Ishikawa (cell line): Measurements from ENCODE around the gene DOK1.

Experiments used
- CEBPB ChIP-seq: IDR thresholded peaks from 2 replicates; pipeline ENCODE4 v1.6.1; 2012
- CREB1 ChIP-seq: IDR thresholded peaks from 2 replicates; pipeline ENCODE4 v1.6.1; 2012; ENCODE audit warnings: low read depth
- EGR1 ChIP-seq: IDR thresholded peaks from 2 replicates; pipeline ENCODE4 v1.6.1; 2012
- EP300 ChIP-seq: IDR thresholded peaks from 2 replicates; pipeline ENCODE4 v1.6.1; 2012; ENCODE audit warnings: borderline replicate concordance
- FOXM1 ChIP-seq: IDR thresholded peaks from 2 replicates; pipeline ENCODE4 v1.6.1; 2012; ENCODE audit warnings: low read depth, borderline replicate concordance
- NFIC ChIP-seq: IDR thresholded peaks from 2 replicates; pipeline ENCODE4 v1.6.1; 2012
- RAD21 ChIP-seq: IDR thresholded peaks from 2 replicates; pipeline ENCODE4 v1.6.1; 2012; ENCODE audit warnings: low read depth
- TAF1 ChIP-seq: IDR thresholded peaks from 2 replicates; pipeline ENCODE4 v1.6.1; 2012; ENCODE audit warnings: low read depth, mild to moderate bottlenecking
- TCF12 ChIP-seq: IDR thresholded peaks from 2 replicates; pipeline ENCODE4 v1.6.1; 2012; ENCODE audit warnings: low read depth
- TEAD4 ChIP-seq: IDR thresholded peaks from 2 replicates; pipeline ENCODE4 v1.6.1; 2012
- YY1 ChIP-seq: IDR thresholded peaks from 2 replicates; pipeline ENCODE4 v1.6.1; 2012; ENCODE audit warnings: low read depth
- ZBTB7A ChIP-seq: IDR thresholded peaks from 2 replicates; pipeline ENCODE4 v1.6.1; 2012; ENCODE audit warnings: low read depth
- TF ChIP-seq, protein P1 (sequence below): IDR thresholded peaks from 2 replicates; pipeline ENCODE4 v1.6.1; 2012; ENCODE audit warnings: low read depth, mild to moderate bottlenecking
- TF ChIP-seq, protein P2 (sequence below): IDR thresholded peaks from 2 replicates; pipeline ENCODE4 v1.6.1; 2012
- TF ChIP-seq, protein P3 (sequence below): IDR thresholded peaks from 2 replicates; pipeline ENCODE4 v1.6.1; 2012

The DOK1 gene

DNA sequence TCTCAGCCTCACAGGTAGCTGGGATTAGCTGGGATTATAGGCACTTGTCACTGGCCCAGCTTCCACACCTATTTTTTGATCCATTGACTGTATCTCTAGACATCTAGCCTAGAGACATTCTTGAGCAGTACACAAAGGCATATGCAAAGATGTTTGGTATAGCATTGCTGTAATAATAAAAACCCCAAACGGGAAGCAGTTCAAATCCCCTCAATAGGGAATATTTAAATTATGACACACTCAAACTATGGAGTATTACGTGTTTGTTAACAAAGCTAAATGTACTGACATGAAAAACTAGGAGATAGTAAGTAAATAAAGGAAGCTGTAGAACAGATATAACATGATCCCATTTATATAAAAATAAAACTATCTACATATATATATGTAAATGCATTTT is 27.7 kb downstream of the DOK1 start:
- TF ChIP-seq TAF1 (no peak), EP300 (no peak), TEAD4 (no peak), ZBTB7A (no peak), NFIC (no peak), FOXM1 (no peak)
- TF ChIP-seq, protein P1, sequence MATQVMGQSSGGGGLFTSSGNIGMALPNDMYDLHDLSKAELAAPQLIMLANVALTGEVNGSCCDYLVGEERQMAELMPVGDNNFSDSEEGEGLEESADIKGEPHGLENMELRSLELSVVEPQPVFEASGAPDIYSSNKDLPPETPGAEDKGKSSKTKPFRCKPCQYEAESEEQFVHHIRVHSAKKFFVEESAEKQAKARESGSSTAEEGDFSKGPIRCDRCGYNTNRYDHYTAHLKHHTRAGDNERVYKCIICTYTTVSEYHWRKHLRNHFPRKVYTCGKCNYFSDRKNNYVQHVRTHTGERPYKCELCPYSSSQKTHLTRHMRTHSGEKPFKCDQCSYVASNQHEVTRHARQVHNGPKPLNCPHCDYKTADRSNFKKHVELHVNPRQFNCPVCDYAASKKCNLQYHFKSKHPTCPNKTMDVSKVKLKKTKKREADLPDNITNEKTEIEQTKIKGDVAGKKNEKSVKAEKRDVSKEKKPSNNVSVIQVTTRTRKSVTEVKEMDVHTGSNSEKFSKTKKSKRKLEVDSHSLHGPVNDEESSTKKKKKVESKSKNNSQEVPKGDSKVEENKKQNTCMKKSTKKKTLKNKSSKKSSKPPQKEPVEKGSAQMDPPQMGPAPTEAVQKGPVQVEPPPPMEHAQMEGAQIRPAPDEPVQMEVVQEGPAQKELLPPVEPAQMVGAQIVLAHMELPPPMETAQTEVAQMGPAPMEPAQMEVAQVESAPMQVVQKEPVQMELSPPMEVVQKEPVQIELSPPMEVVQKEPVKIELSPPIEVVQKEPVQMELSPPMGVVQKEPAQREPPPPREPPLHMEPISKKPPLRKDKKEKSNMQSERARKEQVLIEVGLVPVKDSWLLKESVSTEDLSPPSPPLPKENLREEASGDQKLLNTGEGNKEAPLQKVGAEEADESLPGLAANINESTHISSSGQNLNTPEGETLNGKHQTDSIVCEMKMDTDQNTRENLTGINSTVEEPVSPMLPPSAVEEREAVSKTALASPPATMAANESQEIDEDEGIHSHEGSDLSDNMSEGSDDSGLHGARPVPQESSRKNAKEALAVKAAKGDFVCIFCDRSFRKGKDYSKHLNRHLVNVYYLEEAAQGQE = no peak
- TF ChIP-seq, protein P2, sequence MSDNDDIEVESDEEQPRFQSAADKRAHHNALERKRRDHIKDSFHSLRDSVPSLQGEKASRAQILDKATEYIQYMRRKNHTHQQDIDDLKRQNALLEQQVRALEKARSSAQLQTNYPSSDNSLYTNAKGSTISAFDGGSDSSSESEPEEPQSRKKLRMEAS = no peak
- TF ChIP-seq, protein P3, sequence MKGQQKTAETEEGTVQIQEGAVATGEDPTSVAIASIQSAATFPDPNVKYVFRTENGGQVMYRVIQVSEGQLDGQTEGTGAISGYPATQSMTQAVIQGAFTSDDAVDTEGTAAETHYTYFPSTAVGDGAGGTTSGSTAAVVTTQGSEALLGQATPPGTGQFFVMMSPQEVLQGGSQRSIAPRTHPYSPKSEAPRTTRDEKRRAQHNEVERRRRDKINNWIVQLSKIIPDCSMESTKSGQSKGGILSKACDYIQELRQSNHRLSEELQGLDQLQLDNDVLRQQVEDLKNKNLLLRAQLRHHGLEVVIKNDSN = no peak

DNA sequence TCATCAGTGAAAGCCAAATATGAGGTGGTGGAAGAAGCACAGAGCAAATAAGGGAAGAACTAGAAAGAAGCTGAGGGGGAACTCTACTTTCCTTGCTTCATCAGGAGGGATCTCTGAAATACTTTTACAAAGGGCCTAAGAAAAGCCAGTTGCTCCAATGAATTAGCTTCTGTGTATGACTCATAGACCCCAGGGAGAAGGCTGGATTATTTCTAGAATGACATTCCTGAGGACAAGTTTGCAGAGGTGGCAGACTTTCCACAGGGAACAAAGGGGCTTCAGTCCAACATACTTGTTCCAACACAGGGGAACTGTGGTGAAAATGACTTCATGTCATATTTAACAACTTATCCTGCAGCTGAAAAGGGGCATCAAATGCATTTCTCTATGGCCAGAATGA is 29.0 kb downstream of the DOK1 start:
- TF ChIP-seq NFIC (no peak), CREB1 (no peak), CEBPB (no peak), TEAD4 (peak; percentile 21; the same call in 1 of the 2 replicates), YY1 (no peak), TAF1 (no peak)

DNA sequence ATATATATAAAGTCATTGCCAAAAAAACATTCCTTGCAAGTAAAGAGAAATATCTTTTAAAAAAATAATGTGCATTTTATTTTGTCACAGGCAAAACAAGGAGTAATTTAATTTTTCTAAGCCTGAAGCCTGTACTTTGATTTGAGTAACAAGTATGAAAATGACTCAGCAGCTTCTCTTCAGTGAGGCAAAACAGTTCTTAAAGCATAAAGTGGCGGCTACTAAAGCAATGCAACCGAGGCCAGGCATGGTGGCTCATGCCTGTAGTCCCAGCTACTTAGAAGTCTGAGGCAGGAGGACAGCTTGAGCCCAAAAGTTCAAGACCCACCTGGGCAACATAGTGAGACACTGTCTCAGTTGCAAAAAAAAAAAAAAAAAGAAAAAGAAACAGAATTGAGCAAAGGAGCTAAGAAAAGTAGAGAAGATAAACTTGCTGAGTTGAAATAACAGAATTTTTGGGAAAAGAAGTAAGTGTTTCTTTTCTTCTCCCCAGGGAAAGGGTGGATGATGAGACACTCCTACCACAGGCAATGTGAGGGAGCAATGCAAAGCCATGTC is 29.6 kb downstream of the DOK1 start:
- TF ChIP-seq, protein P1 = no peak
- no peak for TF ChIP-seq RAD21
- TF ChIP-seq TEAD4 = no peak
- no peak for TF ChIP-seq EGR1
- no peak for TF ChIP-seq FOXM1
- no peak for TF ChIP-seq YY1
- no peak for TF ChIP-seq TAF1
- no peak for TF ChIP-seq CEBPB
- TF ChIP-seq, protein P2 = no peak
- no peak for TF ChIP-seq NFIC
- no peak for TF ChIP-seq TCF12
- TF ChIP-seq, protein P3 = no peak
- no peak for TF ChIP-seq ZBTB7A
- TF ChIP-seq CREB1 = no peak
- TF ChIP-seq EP300 = no peak

DNA sequence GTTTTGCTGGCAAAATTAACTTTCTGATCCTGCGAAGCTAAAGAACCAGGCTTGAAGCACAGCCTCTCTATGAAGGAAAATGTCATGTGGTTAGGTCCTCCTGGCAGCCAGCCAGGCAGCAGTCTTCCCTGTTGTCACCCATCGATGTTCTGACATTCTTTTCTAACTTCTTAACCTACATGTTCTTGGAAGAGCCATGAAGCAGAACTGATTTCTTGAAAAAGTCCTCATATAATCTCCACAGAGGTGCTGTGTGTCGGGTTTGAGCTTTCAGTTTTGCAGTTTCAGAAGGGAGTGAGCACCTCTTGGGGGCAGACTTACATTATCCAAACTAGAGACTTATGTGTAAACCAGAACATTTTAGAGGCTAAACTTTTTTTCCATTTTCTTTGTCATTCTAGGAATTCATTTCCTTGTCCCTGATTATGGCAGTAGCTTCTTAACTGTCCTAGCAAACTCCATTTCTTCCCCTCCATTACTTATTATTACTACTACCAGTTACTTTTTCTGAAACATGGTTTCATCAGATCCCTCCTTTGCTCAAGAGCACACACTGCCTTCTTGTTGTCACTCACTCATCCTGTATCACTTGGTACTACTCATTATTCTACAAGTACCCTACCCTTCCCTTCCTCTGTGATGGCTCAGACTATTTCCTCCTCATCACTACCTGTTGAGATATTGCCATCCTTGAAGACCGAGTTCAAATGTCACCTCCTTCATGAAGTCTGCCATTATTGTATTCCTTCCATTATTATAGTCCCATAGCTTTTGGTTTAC is 31.1 kb downstream of the DOK1 start:
- TF ChIP-seq CEBPB (no peak), TAF1 (no peak), RAD21 (peak; percentile 27; the same call in 1 of the 2 replicates)

DNA sequence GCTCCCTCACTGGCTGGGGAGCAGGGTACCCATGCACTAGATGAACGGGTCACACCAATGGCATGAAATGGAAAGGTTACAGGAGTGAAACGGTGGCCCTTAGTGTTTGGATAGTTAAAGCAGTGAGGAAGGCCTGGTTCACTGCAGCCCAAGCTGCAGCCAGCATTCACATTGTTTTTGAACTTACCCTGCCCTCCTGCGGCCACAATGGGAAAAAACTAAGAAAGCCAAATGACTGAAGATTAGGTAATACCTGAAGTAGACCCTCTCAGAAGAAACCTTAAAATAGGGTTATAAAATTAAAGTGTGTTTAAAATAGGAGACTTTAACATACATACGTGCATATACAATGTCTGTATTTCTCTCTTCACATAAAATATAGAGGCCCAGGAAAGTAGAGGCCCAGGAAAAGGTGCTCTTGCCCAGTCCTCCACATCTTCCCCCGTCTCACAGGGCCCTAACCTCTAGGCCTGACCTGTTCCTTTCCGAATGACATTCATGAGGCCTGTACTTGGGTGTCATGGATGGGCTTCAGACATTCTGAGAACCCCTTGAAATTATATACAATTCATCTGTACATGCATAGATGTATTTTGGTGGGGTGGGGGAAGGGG is 33.3 kb downstream of the DOK1 start:
- TF ChIP-seq RAD21 (peak; percentile 69), FOXM1 (no peak)

DNA sequence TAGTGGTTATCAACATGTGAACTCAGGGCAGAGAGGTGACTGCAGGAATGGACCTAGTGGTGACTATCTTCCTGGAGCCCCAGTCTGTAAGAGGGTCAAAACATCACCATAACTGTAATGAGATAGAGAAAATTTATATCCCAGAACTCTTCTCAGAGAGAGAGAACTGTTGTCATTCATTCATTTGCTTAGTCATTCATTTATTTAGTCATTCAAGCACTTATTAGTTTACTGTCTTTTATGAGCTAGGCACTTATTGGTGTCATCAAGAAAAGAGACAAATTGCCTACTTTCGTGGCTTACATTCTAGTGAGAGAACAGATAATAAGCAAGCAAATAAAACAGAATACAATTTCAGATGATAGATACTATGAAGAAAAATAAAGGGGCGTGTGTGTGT is 34.1 kb downstream of the DOK1 start:
- TF ChIP-seq, protein P3 = no peak
- TF ChIP-seq RAD21 (no peak), TAF1 (no peak), YY1 (no peak), NFIC (no peak), ZBTB7A (no peak), CEBPB (no peak), FOXM1 (no peak), EGR1 (no peak), TEAD4 (no peak), EP300 (no peak), CREB1 (no peak), TCF12 (no peak)
- TF ChIP-seq, protein P1 = no peak
- TF ChIP-seq, protein P2 = no peak
